ENCODE measurements around the gene PAM. TPM values are rescaled to one million over a fixed set of nuclear protein-coding genes. Genes with fewer than 3 reads are reported as not detected.
A peak's percentile ranks its signal among the peaks of the same experiment; 100 is the strongest.
"Not testable (repeated sequence)": the region's sequence is repeated elsewhere in the genome, so short reads cannot be mapped to it uniquely, and the experiment has no call there.

Gene PAM
- total RNA-seq, 1 donor from 2014 or later, result 267 TPM

GRCh38 chr5:103035701-103036100 is 280.6 kb downstream of the PAM start:
- Mint-ChIP-seq H3K9me3 (ENCODE audit: unreplicated experiment) (no peaks in the 10 kb centered on the region), H3K4me3 (ENCODE audit: unreplicated experiment) (no peak overlapping the region), H3K27ac (ENCODE audit: unreplicated experiment) (no peak overlapping the region), H3K27me3 (ENCODE audit: unreplicated experiment) (no peaks in the 10 kb centered on the region), H3K4me1 (ENCODE audit: unreplicated experiment) (no peaks in the 10 kb centered on the region), H3K36me3 (ENCODE audit: unreplicated experiment) (peaks cover 9% of the 10 kb centered on the region)
- no peak for DNase-seq (ENCODE audit: extremely low spot score, unreplicated experiment)
- no peak for TF ChIP-seq CTCF (IDR thresholded peaks at IDR 0.05)

GRCh38 chr5:103036601-103037000 is 281.5 kb downstream of the PAM start:
- H3K4me3 Mint-ChIP-seq (ENCODE audit: unreplicated experiment), result no peak overlapping the region
- TF ChIP-seq CTCF (IDR thresholded peaks at IDR 0.05), result no peak
- no peaks in the 10 kb centered on the region for H3K4me1 Mint-ChIP-seq (ENCODE audit: unreplicated experiment)
- DNase-seq (ENCODE audit: extremely low spot score, unreplicated experiment), result no peak
- H3K27me3 Mint-ChIP-seq (ENCODE audit: unreplicated experiment), result no peaks in the 10 kb centered on the region
- no peak overlapping the region for H3K27ac Mint-ChIP-seq (ENCODE audit: unreplicated experiment)
- H3K36me3 Mint-ChIP-seq (ENCODE audit: unreplicated experiment), result peaks cover 9% of the 10 kb centered on the region
- H3K9me3 Mint-ChIP-seq (ENCODE audit: unreplicated experiment), result no peaks in the 10 kb centered on the region

GRCh38 chr5:103037673-103038455 is 282.8 kb downstream of the PAM start:
- TF ChIP-seq CTCF (IDR thresholded peaks at IDR 0.05), result no peak
- DNase-seq (ENCODE audit: extremely low spot score, unreplicated experiment), result no peak
- Mint-ChIP-seq H3K4me1 (ENCODE audit: unreplicated experiment) (no peaks in the 10 kb centered on the region), H3K4me3 (ENCODE audit: unreplicated experiment) (no peak overlapping the region), H3K36me3 (ENCODE audit: unreplicated experiment) (peaks cover 3% of the 10 kb centered on the region), H3K9me3 (ENCODE audit: unreplicated experiment) (no peaks in the 10 kb centered on the region), H3K27me3 (ENCODE audit: unreplicated experiment) (no peaks in the 10 kb centered on the region), H3K27ac (ENCODE audit: unreplicated experiment) (no peak overlapping the region)

- Mint-ChIP-seq H3K4me1 (ENCODE audit: unreplicated experiment) (no peaks in the 10 kb centered on the region), H3K27me3 (ENCODE audit: unreplicated experiment) (no peaks in the 10 kb centered on the region), H3K9me3 (ENCODE audit: unreplicated experiment) (no peaks in the 10 kb centered on the region), H3K4me3 (ENCODE audit: unreplicated experiment) (no peak overlapping the region), H3K36me3 (ENCODE audit: unreplicated experiment) (no peaks in the 10 kb centered on the region), H3K27ac (ENCODE audit: unreplicated experiment) (no peak overlapping the region)
- peak; percentile 76 for TF ChIP-seq CTCF (IDR thresholded peaks at IDR 0.05)
- no peak for DNase-seq (ENCODE audit: extremely low spot score, unreplicated experiment)
Observed at GRCh38 chr5:103041071-103041676, 286.1 kb downstream of the PAM start.

- DNase-seq (ENCODE audit: extremely low spot score, unreplicated experiment); H3K9me3 Mint-ChIP-seq (ENCODE audit: unreplicated experiment); H3K4me1 Mint-ChIP-seq (ENCODE audit: unreplicated experiment); H3K27ac Mint-ChIP-seq (ENCODE audit: unreplicated experiment); H3K27me3 Mint-ChIP-seq (ENCODE audit: unreplicated experiment); H3K36me3 Mint-ChIP-seq (ENCODE audit: unreplicated experiment); H3K4me3 Mint-ChIP-seq (ENCODE audit: unreplicated experiment): not testable (repeated sequence)
Observed at GRCh38 chr5:103046706-103047105, 291.6 kb downstream of the PAM start.
